ENCODE data around the gene HIGD1C.

GRCh38 chr12:51001799-51002198 lies 49.5 kb downstream of the HIGD1C start:
- no peak for TF ChIP-seq CTCF (IDR thresholded peaks at IDR 0.05)
- no peak for TF ChIP-seq EP300 (IDR thresholded peaks at IDR 0.05)
- no peak for TF ChIP-seq POLR2A (IDR thresholded peaks at IDR 0.05)
